SW480 (cell line): ENCODE measurements around the gene WDFY4.

Experiments used
- DNase-seq: peaks from one replicate; pipeline ENCODE4 v3.0.0-alpha.2; 2016; ENCODE audit warnings: low spot score

The WDFY4 gene

GRCh38 chr10:48818861-48819520 lies 134.3 kb downstream of the WDFY4 start:
- no peak for DNase-seq

GRCh38 chr10:48819783-48820182 lies 135.1 kb downstream of the WDFY4 start:
- no peak for DNase-seq

GRCh38 chr10:48820231-48820630 lies 135.6 kb downstream of the WDFY4 start:
- no peak for DNase-seq

- DNase-seq = no peak
Observed at GRCh38 chr10:48820699-48821098, 136.0 kb downstream of the WDFY4 start.

- DNase-seq = no peak
Observed at GRCh38 chr10:48821111-48821510, 136.4 kb downstream of the WDFY4 start.

GRCh38 chr10:48821692-48822091 lies 137.0 kb downstream of the WDFY4 start:
- no peak for DNase-seq

GRCh38 chr10:48833674-48834073 lies 149.0 kb downstream of the WDFY4 start:
- no peak for DNase-seq

- no peak for DNase-seq
Observed at GRCh38 chr10:48834189-48834965, 149.7 kb downstream of the WDFY4 start.

- DNase-seq = no peak
Observed at GRCh38 chr10:48835781-48836180, 151.1 kb downstream of the WDFY4 start.

GRCh38 chr10:48836605-48837004 lies 151.9 kb downstream of the WDFY4 start:
- no peak for DNase-seq

- DNase-seq = no peak
Observed at GRCh38 chr10:48838834-48839233, 154.2 kb downstream of the WDFY4 start.

- no peak for DNase-seq
Observed at GRCh38 chr10:48839809-48840679, 155.4 kb downstream of the WDFY4 start.

GRCh38 chr10:48842231-48842630 lies 157.6 kb downstream of the WDFY4 start:
- no peak for DNase-seq

GRCh38 chr10:48843198-48843597 lies 158.5 kb downstream of the WDFY4 start:
- no peak for DNase-seq

GRCh38 chr10:48844616-48845015 lies 159.9 kb downstream of the WDFY4 start:
- DNase-seq = no peak

- DNase-seq = no peak
Observed at GRCh38 chr10:48845512-48845911, 160.8 kb downstream of the WDFY4 start.

- DNase-seq = no peak
Observed at GRCh38 chr10:48847691-48848090, 163.0 kb downstream of the WDFY4 start.

- DNase-seq = no peak
Observed at GRCh38 chr10:48856855-48857254, 172.2 kb downstream of the WDFY4 start.

- DNase-seq = no peak
Observed at GRCh38 chr10:48872234-48872633, 187.6 kb downstream of the WDFY4 start.

GRCh38 chr10:48878091-48878490 lies 193.4 kb downstream of the WDFY4 start:
- no peak for DNase-seq

- DNase-seq = no peak
Observed at GRCh38 chr10:48879451-48879850, 194.8 kb downstream of the WDFY4 start.

- no peak for DNase-seq
Observed at GRCh38 chr10:48880016-48880705, 195.5 kb downstream of the WDFY4 start.
